Measurements from ENCODE around the gene MOV10L1.
"Not testable (repeated sequence)": the region's sequence is repeated elsewhere in the genome, so short reads cannot be mapped to it uniquely, and the experiment has no call there.

Gene MOV10L1

GRCh38 chr22:50138041-50138440 is 48.2 kb downstream of the MOV10L1 start:
- DNase-seq (ENCODE audit: low spot score): no peak

DNA sequence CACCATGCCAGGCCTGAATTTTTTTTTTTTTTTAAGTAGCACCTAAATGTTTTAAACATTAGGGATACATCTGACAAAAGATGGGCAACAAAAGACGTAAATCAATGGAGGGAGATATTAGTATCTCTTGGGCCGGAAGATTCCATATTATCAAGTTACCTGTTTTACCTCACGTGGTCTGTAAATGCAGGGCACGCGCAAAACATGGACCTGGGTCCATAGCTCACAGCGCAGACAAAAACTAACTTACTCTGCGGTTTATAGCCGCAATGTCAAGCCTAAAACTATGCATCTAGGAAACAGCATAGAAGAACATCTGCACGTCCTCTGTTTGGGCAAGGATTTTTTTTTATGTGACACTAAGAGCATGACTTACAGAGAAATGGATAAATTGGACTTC is 49.2 kb downstream of the MOV10L1 start:
- DNase-seq (ENCODE audit: low spot score): no peak

- no peak for DNase-seq (ENCODE audit: low spot score)
Observed at GRCh38 chr22:50139843-50140415, 50.1 kb downstream of the MOV10L1 start.

- no peak for DNase-seq (ENCODE audit: low spot score)
Observed at GRCh38 chr22:50140615-50141014, 50.8 kb downstream of the MOV10L1 start.

DNA sequence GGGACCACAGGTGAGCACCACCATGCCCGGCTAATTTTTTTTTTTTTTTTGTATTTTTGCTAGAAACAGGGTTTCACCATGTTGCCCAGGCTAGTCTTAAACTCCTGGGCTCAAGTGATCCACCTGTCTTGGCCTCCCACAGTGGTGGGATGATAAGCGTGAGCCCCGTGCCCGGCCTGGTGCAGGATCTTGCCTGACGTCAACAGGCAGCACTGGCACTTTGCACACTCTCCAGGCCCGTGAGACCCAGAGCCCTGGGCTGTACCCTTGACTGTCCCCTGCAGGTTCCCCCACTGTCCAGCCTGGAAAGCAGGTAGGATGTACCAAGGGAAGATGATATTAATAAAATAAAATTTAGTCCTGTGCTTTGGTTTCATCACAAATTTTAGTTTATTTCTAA is 51.7 kb downstream of the MOV10L1 start:
- no peak for DNase-seq (ENCODE audit: low spot score)

GRCh38 chr22:50141891-50142363 is 52.1 kb downstream of the MOV10L1 start:
- no peak for DNase-seq (ENCODE audit: low spot score)

- no peak for DNase-seq (ENCODE audit: low spot score)
Observed at GRCh38 chr22:50143096-50143495, 53.3 kb downstream of the MOV10L1 start.

DNA sequence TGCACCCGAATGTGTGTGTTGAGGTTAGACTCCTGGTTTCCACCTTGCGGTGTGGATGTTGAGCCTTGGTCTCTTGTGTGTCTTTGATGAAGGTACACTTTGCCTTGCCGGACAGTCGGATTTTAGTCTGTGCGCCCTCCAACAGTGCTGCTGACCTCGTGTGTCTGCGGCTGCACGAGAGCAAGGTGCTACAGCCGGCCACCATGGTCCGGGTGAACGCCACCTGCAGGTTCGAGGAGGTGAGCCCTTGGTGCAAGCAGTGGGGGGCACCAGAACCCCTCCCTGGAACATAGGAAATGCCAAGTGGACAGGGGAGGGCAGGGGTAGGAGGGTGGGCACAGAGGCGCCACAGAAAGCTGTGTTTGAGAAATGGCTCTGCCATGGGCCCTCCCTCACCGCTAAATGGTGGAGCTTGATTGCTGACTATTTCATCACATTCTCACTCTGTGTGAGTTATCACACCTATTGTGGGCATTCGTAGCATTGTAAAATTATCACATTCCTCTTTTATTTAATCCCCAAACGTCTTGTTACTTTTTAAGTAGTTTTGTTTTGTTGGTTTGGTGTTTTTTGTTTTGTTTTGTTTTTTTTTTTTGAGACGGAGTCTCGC is 54.3 kb downstream of the MOV10L1 start:
- no peak for DNase-seq (ENCODE audit: low spot score)

GRCh38 chr22:50145721-50146438 is 56.1 kb downstream of the MOV10L1 start:
- DNase-seq (ENCODE audit: low spot score): no peak

GRCh38 chr22:50146439-50147238 is 56.8 kb downstream of the MOV10L1 start:
- DNase-seq (ENCODE audit: low spot score): peak; percentile 18

- DNase-seq (ENCODE audit: low spot score): not testable (repeated sequence)
Observed at GRCh38 chr22:50147258-50148165, 57.7 kb downstream of the MOV10L1 start.

- DNase-seq (ENCODE audit: low spot score): no peak
Observed at GRCh38 chr22:50148166-50148500, 58.3 kb downstream of the MOV10L1 start.

DNA sequence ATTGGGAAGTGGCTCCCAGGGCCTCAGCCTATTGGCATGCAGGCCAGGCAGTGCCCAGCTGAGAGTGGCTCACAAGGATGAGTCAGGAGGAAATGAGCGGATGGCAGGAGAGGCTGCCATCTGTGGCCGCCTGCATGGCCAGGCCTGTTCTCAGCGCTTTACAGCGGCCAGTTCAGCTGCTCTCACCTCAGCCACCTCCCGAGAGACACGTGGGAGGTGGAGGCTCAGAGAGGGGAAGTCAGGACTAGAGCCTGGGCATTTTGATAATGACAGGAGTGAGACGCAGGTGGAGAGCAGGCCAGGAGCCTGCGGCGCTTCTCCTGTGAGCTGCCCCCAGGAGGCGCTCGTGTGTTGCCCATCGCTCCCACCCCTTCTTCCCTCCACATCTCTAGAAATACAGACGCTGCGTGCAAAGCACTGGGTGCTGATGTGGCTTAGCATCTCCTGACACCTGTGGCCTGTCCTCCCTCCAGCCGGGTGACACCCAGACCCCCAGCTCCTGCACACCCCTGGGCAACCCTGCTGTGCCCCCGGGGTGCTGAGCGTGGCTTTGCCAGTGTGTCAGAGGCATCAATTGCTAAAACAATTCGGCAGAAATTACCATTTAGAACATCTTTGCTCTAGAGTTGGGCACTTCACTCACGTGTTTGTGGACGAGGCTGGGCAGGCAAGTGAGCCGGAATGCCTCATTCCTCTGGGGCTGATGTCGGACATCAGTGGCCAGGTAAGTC is 59.4 kb downstream of the MOV10L1 start:
- DNase-seq (ENCODE audit: low spot score): peak; percentile 73

- no peak for DNase-seq (ENCODE audit: low spot score)
Observed at GRCh38 chr22:50150161-50151129, 60.6 kb downstream of the MOV10L1 start.

DNA sequence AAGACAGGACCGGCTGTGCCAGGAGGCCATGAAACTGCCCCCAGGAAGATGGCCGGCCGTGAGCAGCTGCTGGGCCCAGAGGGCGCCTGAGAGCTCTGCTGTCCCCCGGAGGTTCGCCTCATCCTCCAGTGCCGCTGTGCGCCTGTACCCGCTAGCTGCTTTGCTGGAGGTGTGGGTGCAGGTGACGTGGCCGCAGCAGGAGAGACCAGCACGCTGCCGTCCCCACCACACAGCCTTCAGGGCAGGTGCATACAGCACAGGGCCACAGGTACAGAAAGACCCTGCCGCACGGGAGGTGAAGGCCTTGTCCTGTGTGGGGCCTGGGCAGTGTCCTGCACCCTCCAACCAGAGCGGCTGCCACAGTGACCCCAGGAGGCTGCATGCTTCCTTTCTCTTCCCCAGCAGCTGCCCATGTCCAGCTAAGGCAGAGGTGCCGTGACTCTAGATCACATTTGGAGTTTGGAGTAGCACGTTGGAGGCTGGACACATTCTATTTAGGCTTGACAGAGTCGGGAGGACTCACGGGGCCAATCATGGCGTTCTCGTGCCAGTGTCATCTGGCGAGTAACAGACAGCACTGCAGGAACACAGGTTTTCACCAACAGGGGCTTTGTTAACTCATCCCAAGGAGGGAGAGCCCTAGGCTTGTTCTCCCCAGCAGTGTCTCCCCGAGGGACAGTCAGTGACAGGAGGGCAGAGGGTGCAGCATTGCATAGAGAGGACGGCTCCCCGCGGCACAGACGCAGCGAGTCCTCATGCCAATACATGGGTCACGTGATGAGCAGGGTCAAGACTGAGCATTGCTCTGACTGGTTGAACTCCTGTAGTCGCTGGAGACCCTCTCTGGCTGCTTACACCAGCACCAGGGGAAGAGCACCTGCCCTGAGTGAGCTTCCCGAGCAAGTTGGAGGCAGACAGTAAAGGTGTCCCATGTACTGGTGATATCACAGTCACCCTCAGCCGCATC is 62.0 kb downstream of the MOV10L1 start:
- DNase-seq (ENCODE audit: low spot score): no peak

GRCh38 chr22:50153056-50153755 is 63.4 kb downstream of the MOV10L1 start:
- DNase-seq (ENCODE audit: low spot score): no peak

DNA sequence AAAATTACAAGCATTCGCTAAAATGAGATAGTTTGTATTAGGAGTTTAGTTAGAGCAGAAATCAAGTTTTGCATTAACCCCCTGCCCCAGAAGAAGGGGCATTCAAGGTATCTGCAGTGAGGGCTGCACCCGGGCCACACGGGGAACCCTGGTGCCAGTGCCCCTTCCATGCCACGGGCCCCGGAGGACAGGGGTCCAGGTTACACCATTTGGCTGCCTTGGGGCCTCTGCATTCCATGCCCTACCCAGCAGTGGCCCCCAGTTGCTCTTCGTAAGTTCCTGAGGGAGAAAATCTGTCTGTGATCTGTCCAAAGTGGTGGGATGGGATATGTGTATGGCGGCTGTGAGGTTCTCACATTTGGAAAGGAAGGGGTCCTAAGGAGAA is 63.9 kb downstream of the MOV10L1 start:
- no peak for DNase-seq (ENCODE audit: low spot score)
